DND-41 (cell line): ENCODE data around the gene PRKCB.
"Not testable (repeated sequence)": the region's sequence is repeated elsewhere in the genome, so short reads cannot be mapped to it uniquely, and the experiment has no call there.

ENCODE experiments used
- ATAC-seq: fragments of 200-7000 bp; cut with Tn5 transposase; 3 replicates; pipeline ENCODE4 v1.9.1; 2021; ENCODE audit warnings: low read depth; ENCODE audit not compliant: insufficient read depth
- DNase-seq: peaks from one replicate; pipeline ENCODE4 v3.0.0-alpha.2; 2020
- H2AFZ ChIP-seq: 2 replicates; pipeline ENCODE4 v1.6.0; 2012; ENCODE audit warnings: low read depth, low read length
- H3K27ac ChIP-seq: 2 replicates; pipeline ENCODE4 v1.5.1; 2012; ENCODE audit warnings: low read length, inconsistent platforms
- H3K27me3 ChIP-seq: fragments of 200-600 bp; sonication (generic); 2 replicates; pipeline ENCODE4 v1.6.0; 2012; ENCODE audit warnings: low read length, mild to moderate bottlenecking, inconsistent platforms; ENCODE audit not compliant: insufficient read depth, poor library complexity
- H3K36me3 ChIP-seq: 2 replicates; pipeline ENCODE4 v1.5.1; 2012; ENCODE audit warnings: low read length, inconsistent platforms; ENCODE audit not compliant: insufficient read depth
- H3K4me1 ChIP-seq: 2 replicates; pipeline ENCODE4 v1.5.1; 2012; ENCODE audit warnings: mild to moderate bottlenecking, low read length; ENCODE audit not compliant: insufficient read depth
- H3K4me2 ChIP-seq: 2 replicates; pipeline ENCODE4 v1.6.0; 2012; ENCODE audit warnings: mild to moderate bottlenecking, moderate library complexity, low read length, inconsistent platforms; ENCODE audit not compliant: insufficient read depth
- H3K4me3 ChIP-seq, 2 experiments: fragments of 200-600 bp in 1 of 2; shearing (Covaris generic) in 1 of 2; 2 replicates each; pipeline ENCODE4 v1.5.1; 2012 to 2016; ENCODE audit warnings: inconsistent platforms in 2 of 2, low read length in 2 of 2, mild to moderate bottlenecking in 2 of 2, low read depth in 1 of 2, moderate library complexity in 1 of 2
- H3K79me2 ChIP-seq: 2 replicates; pipeline ENCODE4 v1.6.0; 2012; ENCODE audit warnings: low read length, inconsistent platforms; ENCODE audit not compliant: insufficient read depth
- H3K9ac ChIP-seq: 2 replicates; pipeline ENCODE4 v1.6.0; 2012; ENCODE audit warnings: low read depth, mild to moderate bottlenecking, inconsistent platforms, low read length, moderate library complexity
- H3K9me3 ChIP-seq: 2 replicates; pipeline ENCODE4 v1.5.1; 2012; ENCODE audit warnings: low read length, moderate library complexity, mild to moderate bottlenecking, inconsistent platforms; ENCODE audit not compliant: insufficient read depth, severe bottlenecking
- H4K20me1 ChIP-seq: 2 replicates; pipeline ENCODE4 v1.6.0; 2012; ENCODE audit warnings: low read length; ENCODE audit not compliant: insufficient read depth
- EZH2 ChIP-seq: IDR thresholded peaks from 3 replicates; pipeline ENCODE4 v1.6.1; 2012; ENCODE audit warnings: borderline replicate concordance, low read depth, mild to moderate bottlenecking, moderate library complexity, low read length, inconsistent platforms; ENCODE audit not compliant: severe bottlenecking
- TF ChIP-seq, protein P1 (sequence below): IDR thresholded peaks from 2 replicates; pipeline ENCODE4 v1.5.1; 2012; ENCODE audit warnings: borderline replicate concordance, low read length, moderate library complexity, mild to moderate bottlenecking; ENCODE audit not compliant: poor library complexity, severe bottlenecking; ENCODE audit errors: extremely low read depth

Gene PRKCB

DNA sequence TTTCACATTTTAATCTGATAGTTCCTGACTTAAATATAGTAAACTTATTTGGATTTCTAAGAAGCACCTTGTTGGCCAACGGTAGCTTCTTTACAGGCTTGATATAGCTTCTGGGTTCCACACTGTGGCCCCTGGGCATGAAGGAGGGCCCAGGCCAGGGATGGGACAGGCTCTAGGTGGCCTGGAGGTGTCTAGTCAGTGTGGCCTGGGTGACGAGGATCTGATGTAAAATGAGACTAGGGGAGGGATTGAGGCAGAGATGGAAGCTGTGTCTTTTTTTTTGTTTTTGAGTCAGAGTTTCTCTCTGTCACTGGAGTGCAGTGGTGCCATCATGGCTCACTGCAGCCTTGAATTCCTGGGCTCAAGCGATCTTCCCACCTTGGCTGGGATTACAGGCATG lies 187.0 kb downstream of the PRKCB start:
- no peak overlapping the region for H3K27ac ChIP-seq
- no peaks in the 10 kb centered on the region for H3K4me1 ChIP-seq
- DNase-seq (no peak), ATAC-seq (no peak)
- no peak overlapping the region for H3K9ac ChIP-seq
- no peaks in the 10 kb centered on the region for H3K27me3 ChIP-seq
- no peak overlapping the region for H2AFZ ChIP-seq
- no peak overlapping the region for H3K4me2 ChIP-seq
- TF ChIP-seq, protein P1, sequence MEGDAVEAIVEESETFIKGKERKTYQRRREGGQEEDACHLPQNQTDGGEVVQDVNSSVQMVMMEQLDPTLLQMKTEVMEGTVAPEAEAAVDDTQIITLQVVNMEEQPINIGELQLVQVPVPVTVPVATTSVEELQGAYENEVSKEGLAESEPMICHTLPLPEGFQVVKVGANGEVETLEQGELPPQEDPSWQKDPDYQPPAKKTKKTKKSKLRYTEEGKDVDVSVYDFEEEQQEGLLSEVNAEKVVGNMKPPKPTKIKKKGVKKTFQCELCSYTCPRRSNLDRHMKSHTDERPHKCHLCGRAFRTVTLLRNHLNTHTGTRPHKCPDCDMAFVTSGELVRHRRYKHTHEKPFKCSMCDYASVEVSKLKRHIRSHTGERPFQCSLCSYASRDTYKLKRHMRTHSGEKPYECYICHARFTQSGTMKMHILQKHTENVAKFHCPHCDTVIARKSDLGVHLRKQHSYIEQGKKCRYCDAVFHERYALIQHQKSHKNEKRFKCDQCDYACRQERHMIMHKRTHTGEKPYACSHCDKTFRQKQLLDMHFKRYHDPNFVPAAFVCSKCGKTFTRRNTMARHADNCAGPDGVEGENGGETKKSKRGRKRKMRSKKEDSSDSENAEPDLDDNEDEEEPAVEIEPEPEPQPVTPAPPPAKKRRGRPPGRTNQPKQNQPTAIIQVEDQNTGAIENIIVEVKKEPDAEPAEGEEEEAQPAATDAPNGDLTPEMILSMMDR = no peak
- no peak for TF ChIP-seq EZH2
- H3K79me2 ChIP-seq = no peaks in the 10 kb centered on the region
- no peaks in the 10 kb centered on the region for H3K36me3 ChIP-seq
- H3K9me3 ChIP-seq = no peaks in the 10 kb centered on the region
- no peak overlapping the region for H3K4me3 ChIP-seq
- no peaks in the 10 kb centered on the region for H4K20me1 ChIP-seq

DNA sequence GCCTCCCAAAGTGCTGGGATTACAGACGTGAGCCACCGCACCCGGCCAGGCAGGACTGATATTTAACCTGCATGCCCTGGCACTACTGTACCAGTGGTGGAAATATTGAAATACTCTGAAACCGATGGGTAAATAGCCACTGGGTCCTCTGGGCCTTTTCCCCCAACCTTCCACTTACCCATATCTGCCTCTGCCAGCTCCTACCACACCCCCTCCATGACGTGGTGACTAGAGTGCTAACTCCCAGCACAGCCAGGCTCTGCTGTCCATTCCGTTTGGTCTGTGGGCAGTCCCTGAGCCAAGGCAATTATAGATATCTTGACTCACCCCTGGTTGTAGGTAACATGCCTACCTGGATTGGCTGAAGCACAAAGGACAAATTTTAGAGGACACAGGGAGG lies 187.8 kb downstream of the PRKCB start:
- Histone ChIP-seq H3K9ac (no peak overlapping the region), H3K27me3 (no peaks in the 10 kb centered on the region), H3K27ac (no peak overlapping the region), H3K4me3 (no peak overlapping the region), H3K9me3 (no peaks in the 10 kb centered on the region), H3K4me1 (no peaks in the 10 kb centered on the region), H3K36me3 (no peaks in the 10 kb centered on the region), H2AFZ (no peak overlapping the region), H3K4me2 (no peak overlapping the region), H3K79me2 (no peaks in the 10 kb centered on the region), H4K20me1 (no peaks in the 10 kb centered on the region)
- ATAC-seq (no peak), DNase-seq (no peak)
- TF ChIP-seq, protein P1 = no peak
- no peak for TF ChIP-seq EZH2

DNA sequence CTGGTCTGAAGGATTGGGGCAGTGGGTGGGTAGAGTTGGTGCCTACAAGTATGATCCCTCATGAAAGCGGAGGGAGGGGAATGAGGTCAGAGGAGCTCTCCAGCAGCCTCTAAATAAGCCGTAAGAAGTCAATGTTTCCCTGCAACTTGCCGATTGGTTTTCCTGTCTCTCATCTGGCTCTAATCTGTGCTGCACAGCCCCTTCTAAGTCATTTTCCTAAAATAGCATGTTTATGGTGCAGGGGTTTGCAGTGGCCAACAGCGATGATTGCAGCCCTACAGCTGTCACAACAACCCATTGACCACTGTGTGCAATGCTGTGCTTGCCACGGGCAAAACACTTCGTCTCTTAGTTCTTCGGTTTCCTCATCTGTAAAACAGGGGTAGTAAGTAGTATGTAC lies 189.2 kb downstream of the PRKCB start:
- no peaks in the 10 kb centered on the region for H3K4me1 ChIP-seq
- H3K4me3 ChIP-seq = no peak overlapping the region
- DNase-seq (no peak), ATAC-seq (no peak)
- no peaks in the 10 kb centered on the region for H3K79me2 ChIP-seq
- H3K27ac ChIP-seq = no peak overlapping the region
- no peaks in the 10 kb centered on the region for H3K9me3 ChIP-seq
- H2AFZ ChIP-seq = no peak overlapping the region
- H4K20me1 ChIP-seq = no peaks in the 10 kb centered on the region
- no peak overlapping the region for H3K9ac ChIP-seq
- no peak overlapping the region for H3K4me2 ChIP-seq
- no peak for TF ChIP-seq EZH2
- TF ChIP-seq, protein P1 = no peak
- no peaks in the 10 kb centered on the region for H3K27me3 ChIP-seq
- H3K36me3 ChIP-seq = no peaks in the 10 kb centered on the region

DNA sequence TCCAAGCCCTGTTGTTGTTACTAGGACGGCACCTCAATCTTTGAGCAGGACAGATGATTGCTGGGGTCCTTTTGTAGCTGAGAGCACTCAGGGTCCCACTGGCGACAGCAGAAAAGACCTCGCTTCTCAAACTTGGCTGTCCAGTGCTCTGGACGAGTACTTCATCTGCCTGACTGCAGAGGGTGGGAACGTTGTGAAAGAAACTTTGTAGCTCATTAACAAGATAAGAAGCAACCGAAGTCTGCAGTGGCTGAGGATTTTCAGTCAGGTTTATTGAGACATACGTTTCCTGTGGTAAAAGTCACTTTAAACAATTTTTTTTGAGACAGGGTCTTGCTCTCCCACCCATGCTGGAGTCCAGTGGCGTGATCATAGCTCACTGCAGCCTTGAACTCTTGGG lies 191.7 kb downstream of the PRKCB start:
- no peak overlapping the region for H3K4me3 ChIP-seq
- H3K4me2 ChIP-seq = no peak overlapping the region
- DNase-seq = no peak
- H3K27ac ChIP-seq = no peak overlapping the region
- H2AFZ ChIP-seq = no peak overlapping the region
- no peak overlapping the region for H3K9ac ChIP-seq
- no peaks in the 10 kb centered on the region for H3K9me3 ChIP-seq
- ATAC-seq = no peak
- peaks cover 12% of the 10 kb centered on the region for H3K36me3 ChIP-seq
- TF ChIP-seq, protein P1 = no peak
- no peak for TF ChIP-seq EZH2
- no peaks in the 10 kb centered on the region for H3K4me1 ChIP-seq
- no peaks in the 10 kb centered on the region for H3K79me2 ChIP-seq
- no peaks in the 10 kb centered on the region for H3K27me3 ChIP-seq
- no peaks in the 10 kb centered on the region for H4K20me1 ChIP-seq

DNA sequence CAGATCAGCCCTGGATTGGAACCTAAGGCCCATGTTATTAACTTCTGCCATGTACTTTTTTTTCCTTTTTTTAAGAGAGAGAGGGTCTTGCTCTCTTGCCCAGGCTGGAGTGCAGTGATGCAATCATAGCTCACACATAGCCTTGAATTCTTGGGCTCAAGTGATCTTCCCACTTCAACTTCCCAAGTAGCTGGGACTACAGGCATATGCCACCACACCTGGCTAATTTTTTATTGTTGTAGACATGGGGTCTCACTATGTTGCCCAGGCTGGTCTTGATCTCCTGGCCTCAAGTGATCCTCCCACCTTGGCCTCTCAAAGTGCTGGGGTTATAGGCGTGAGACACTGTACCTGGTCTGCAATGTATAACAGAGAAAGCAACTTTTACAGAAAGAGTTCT lies 194.1 kb downstream of the PRKCB start:
- not testable (repeated sequence) for H4K20me1 ChIP-seq, H3K4me3 ChIP-seq, ATAC-seq, H3K27me3 ChIP-seq, H3K4me1 ChIP-seq, H2AFZ ChIP-seq, H3K9ac ChIP-seq, H3K27ac ChIP-seq, H3K4me2 ChIP-seq, H3K79me2 ChIP-seq, DNase-seq, H3K9me3 ChIP-seq
- peaks cover 25% of the 10 kb centered on the region for H3K36me3 ChIP-seq
